Stimulated activated effector memory CD8-positive, alpha-beta T cell treated with anti-CD3 and anti-CD28 coated beads, Interleukin-12 subunit alpha, Interleukin-12 subunit beta, amount 100 ng/mL, for 72 hours (primary cell): Measurements from ENCODE around the gene CNN1.
"Not testable (repeated sequence)": the region's sequence is repeated elsewhere in the genome, so short reads cannot be mapped to it uniquely, and the experiment has no call there.

Experiments used
- ATAC-seq: fragments of 150-1000 bp; cut with Tn5 transposase; 2 replicates; pipeline ENCODE4 v1.10.0; 2021
- DNase-seq, 2 donors: peaks; one replicate each; pipeline ENCODE4 v3.0.0; 2021 to 2022; ENCODE audit warnings: low spot score in 2 of 2
- H3K27ac Mint-ChIP-seq: one replicate; pipeline ENCODE4 v1.8.0; 2022; ENCODE audit warnings: mild to moderate bottlenecking, mixed read lengths
- H3K36me3 Mint-ChIP-seq: one replicate; pipeline ENCODE4 v1.8.0; 2022; ENCODE audit warnings: mild to moderate bottlenecking, mixed read lengths
- H3K4me1 Mint-ChIP-seq: one replicate; pipeline ENCODE4 v1.8.0; 2022; ENCODE audit warnings: mixed read lengths
- H3K4me3 Mint-ChIP-seq: one replicate; pipeline ENCODE4 v1.8.0; 2022; ENCODE audit warnings: mild to moderate bottlenecking, mixed read lengths
- H3K9me3 Mint-ChIP-seq: one replicate; pipeline ENCODE4 v1.8.0; 2022; ENCODE audit warnings: mixed read lengths

The CNN1 gene

GRCh38 chr19:11599704-11600103, 61.1 kb downstream of the CNN1 start:
- not testable (repeated sequence) for H3K27ac Mint-ChIP-seq, H3K4me3 Mint-ChIP-seq, H3K9me3 Mint-ChIP-seq, DNase-seq, ATAC-seq
- peaks cover 26% of the 10 kb centered on the region for H3K36me3 Mint-ChIP-seq
- H3K4me1 Mint-ChIP-seq: peaks cover 13% of the 10 kb centered on the region
